ENCODE results near the gene SLC46A1. TPM values are rescaled to one million over a fixed set of nuclear protein-coding genes. Genes with fewer than 3 reads are reported as not detected.

The SLC46A1 gene
- total RNA-seq, 4 donors from 2014 or later = 10.8 to 15.6 (median 13.4) TPM

- 83 to 89% methylated on average over 3 of the region's 3 CpGs for WGBS, 2 donors
- H3K4me1 ChIP-seq = no peaks in the 10 kb centered on the region
Measured at GRCh38 chr17:28412099-28412498, 6.1 kb upstream of the SLC46A1 start.

GRCh38 chr17:28407974-28408306 lies 1.9 kb upstream of the SLC46A1 start:
- Histone ChIP-seq H3K4me1 (peaks cover 10 to 15% of the 10 kb centered on the region in 2 donors), H3K27me3 (no peaks in the 10 kb centered on the region), H3K4me3 (replicated peaks in 1 of 3) (no peak overlapping the region), H3K36me3 (no peaks in the 10 kb centered on the region), H3K27ac (no peak overlapping the region), H3K9me3 (no peaks in the 10 kb centered on the region)
- intact Hi-C loops (cut with DNase I) = no loop called here
- 81 to 83% methylated on average over 1 of the region's 1 CpG for WGBS, 2 donors
- no peak for TF ChIP-seq POLR2A (IDR thresholded peaks at IDR 0.05)
- TF ChIP-seq CTCF (IDR thresholded peaks at IDR 0.05) = no peak
- no peak for DNase-seq

More at GRCh38 chr17:28412099-28412498, 6.1 kb upstream of the SLC46A1 start:
- Histone ChIP-seq H3K9me3 (no peaks in the 10 kb centered on the region), H3K36me3 (no peaks in the 10 kb centered on the region), H3K27ac (no peak overlapping the region), H3K4me3 (replicated peaks in 1 of 3) (no peak overlapping the region), H3K27me3 (no peaks in the 10 kb centered on the region)
- no peak for DNase-seq
- TF ChIP-seq CTCF (IDR thresholded peaks at IDR 0.05) = no peak
- TF ChIP-seq POLR2A (IDR thresholded peaks at IDR 0.05) = no peak
- intact Hi-C loops (cut with DNase I) = no loop called here

- H3K9me3 ChIP-seq = no peaks in the 10 kb centered on the region
- intact Hi-C loops (cut with DNase I) = no loop called here
- no peak overlapping the region for H3K27ac ChIP-seq
- H3K27me3 ChIP-seq = no peaks in the 10 kb centered on the region
- peaks cover 10 to 15% of the 10 kb centered on the region in 2 donors for H3K4me1 ChIP-seq
- TF ChIP-seq POLR2A (IDR thresholded peaks at IDR 0.05) (no peak), CTCF (IDR thresholded peaks at IDR 0.05) (no peak)
- H3K4me3 ChIP-seq (replicated peaks in 1 of 3) = no peak overlapping the region
- WGBS, 2 donors = 85 to 89% methylated on average over 5 of the region's 5 CpGs
- no peak for DNase-seq
- H3K36me3 ChIP-seq = no peaks in the 10 kb centered on the region
Measured at GRCh38 chr17:28407130-28407973, 1.3 kb upstream of the SLC46A1 start.

- Histone ChIP-seq H3K36me3 (peaks cover 0 to 7% of the 10 kb centered on the region in 2 donors), H3K4me3 (replicated peaks in 1 of 3) (peak overlapping the region in 2 of 3 donors; percentile 44 to 91), H3K4me1 (peaks cover 10 to 15% of the 10 kb centered on the region in 2 donors), H3K27ac (no peak overlapping the region), H3K9me3 (no peaks in the 10 kb centered on the region), H3K27me3 (no peaks in the 10 kb centered on the region)
- peak in 1 of 2 donors; percentile 9 for DNase-seq
- 33 to 37% methylated on average over 9 of the region's 9 CpGs for WGBS, 2 donors
- intact Hi-C loops (cut with DNase I) = no loop called here
- TF ChIP-seq CTCF (IDR thresholded peaks at IDR 0.05) (no peak), POLR2A (IDR thresholded peaks at IDR 0.05) (no peak)
Measured at GRCh38 chr17:28406473-28406814, 432 bp upstream of the SLC46A1 start.

GRCh38 chr17:28404812-28405570 lies 1.0 kb downstream of the SLC46A1 start:
- no peak for DNase-seq
- WGBS, 2 donors = 59 to 61% methylated on average over 31 of the region's 33 CpGs
- Histone ChIP-seq H3K36me3 (peaks cover 0 to 8% of the 10 kb centered on the region in 2 donors), H3K4me3 (replicated peaks in 1 of 3) (peak overlapping the region in 1 of 3 donors; percentile 44), H3K4me1 (peaks cover 10 to 15% of the 10 kb centered on the region in 2 donors), H3K27ac (no peak overlapping the region), H3K27me3 (no peaks in the 10 kb centered on the region), H3K9me3 (no peaks in the 10 kb centered on the region)
- intact Hi-C loops (cut with DNase I) = no loop called here
- TF ChIP-seq POLR2A (IDR thresholded peaks at IDR 0.05) (no peak), CTCF (IDR thresholded peaks at IDR 0.05) (no peak)
